ENCODE data around the gene MLN. TPM values are rescaled to one million over a fixed set of nuclear protein-coding genes. Genes with fewer than 3 reads are reported as not detected.
A peak's percentile ranks its signal among the peaks of the same experiment; 100 is the strongest.

The MLN gene
- total and polyA plus RNA-seq, 2 experiments from 2014 or later = 0.86 to 2.3 TPM

GRCh38 chr6:33758815-33759216 is 45.0 kb downstream of the MLN start:
- Histone ChIP-seq H3K36me3 (replicated peaks; ENCODE audit: insufficient read depth, low read depth) (no peaks in the 10 kb centered on the region), H2AFZ (no peak overlapping the region), H4K20me1 (ENCODE audit: insufficient read depth, poor library complexity, severe bottlenecking) (no peaks in the 10 kb centered on the region), H3K4me2 (no peak overlapping the region), H3K27me3 (no peaks in the 10 kb centered on the region), H3K4me3 (no peak overlapping the region), H3K9me3 (ENCODE audit: low read depth) (no peaks in the 10 kb centered on the region), H3K27ac (no peak overlapping the region), H3K4me1 (ENCODE audit: insufficient read depth) (peaks cover 16% of the 10 kb centered on the region), H3K9me2 (replicated peaks; ENCODE audit: insufficient read depth) (no peaks in the 10 kb centered on the region), H3K79me2 (no peaks in the 10 kb centered on the region)
- no peak for DNase-seq (ENCODE audit: low spot score)
- 35% methylated on average over 7 of the region's 7 CpGs for WGBS (ENCODE audit: low lambda C conversion rate, missing lambda C conversion rate)
- TF ChIP-seq EZH2 (IDR thresholded peaks at IDR 0.05; ENCODE audit: borderline replicate concordance) (no peak), CTCF (IDR thresholded peaks at IDR 0.05; ENCODE audit: poor library complexity) (no peak), EZH2phosphoT487 (IDR thresholded peaks at IDR 0.05; ENCODE audit: low read depth, severe bottlenecking, unreplicated experiment) (peak; percentile 49)

GRCh38 chr6:33757906-33758305 is 45.9 kb downstream of the MLN start:
- WGBS (ENCODE audit: low lambda C conversion rate, missing lambda C conversion rate) = 88% methylated on average over 10 of the region's 10 CpGs
- H3K9me2 ChIP-seq (replicated peaks; ENCODE audit: insufficient read depth) = no peaks in the 10 kb centered on the region
- H3K27ac ChIP-seq = no peak overlapping the region
- DNase-seq (ENCODE audit: low spot score) = no peak
- TF ChIP-seq EZH2phosphoT487 (IDR thresholded peaks at IDR 0.05; ENCODE audit: low read depth, severe bottlenecking, unreplicated experiment) (no peak), CTCF (IDR thresholded peaks at IDR 0.05; ENCODE audit: poor library complexity) (no peak), EZH2 (IDR thresholded peaks at IDR 0.05; ENCODE audit: borderline replicate concordance) (no peak)
- H4K20me1 ChIP-seq (ENCODE audit: insufficient read depth, poor library complexity, severe bottlenecking) = no peaks in the 10 kb centered on the region
- no peak overlapping the region for H3K4me3 ChIP-seq
- H2AFZ ChIP-seq = no peak overlapping the region
- peaks cover 16% of the 10 kb centered on the region for H3K4me1 ChIP-seq (ENCODE audit: insufficient read depth)
- no peaks in the 10 kb centered on the region for H3K27me3 ChIP-seq
- H3K9me3 ChIP-seq (ENCODE audit: low read depth) = no peaks in the 10 kb centered on the region
- H3K79me2 ChIP-seq = no peaks in the 10 kb centered on the region
- H3K36me3 ChIP-seq (replicated peaks; ENCODE audit: insufficient read depth, low read depth) = no peaks in the 10 kb centered on the region
- H3K4me2 ChIP-seq = no peak overlapping the region

GRCh38 chr6:33757113-33757512 is 46.7 kb downstream of the MLN start:
- no peaks in the 10 kb centered on the region for H3K27me3 ChIP-seq
- H3K9me3 ChIP-seq (ENCODE audit: low read depth) = no peaks in the 10 kb centered on the region
- H3K4me3 ChIP-seq = no peak overlapping the region
- DNase-seq (ENCODE audit: low spot score) = no peak
- no peak for TF ChIP-seq EZH2 (IDR thresholded peaks at IDR 0.05; ENCODE audit: borderline replicate concordance)
- no peak for TF ChIP-seq CTCF (IDR thresholded peaks at IDR 0.05; ENCODE audit: poor library complexity)
- no peak for TF ChIP-seq EZH2phosphoT487 (IDR thresholded peaks at IDR 0.05; ENCODE audit: low read depth, severe bottlenecking, unreplicated experiment)
- no peaks in the 10 kb centered on the region for H3K36me3 ChIP-seq (replicated peaks; ENCODE audit: insufficient read depth, low read depth)
- H3K4me1 ChIP-seq (ENCODE audit: insufficient read depth) = peaks cover 19% of the 10 kb centered on the region
- no peaks in the 10 kb centered on the region for H3K79me2 ChIP-seq
- 60% methylated on average over 3 of the region's 3 CpGs for WGBS (ENCODE audit: low lambda C conversion rate, missing lambda C conversion rate)
- no peaks in the 10 kb centered on the region for H3K9me2 ChIP-seq (replicated peaks; ENCODE audit: insufficient read depth)
- no peak overlapping the region for H2AFZ ChIP-seq
- no peaks in the 10 kb centered on the region for H4K20me1 ChIP-seq (ENCODE audit: insufficient read depth, poor library complexity, severe bottlenecking)
- no peak overlapping the region for H3K27ac ChIP-seq
- no peak overlapping the region for H3K4me2 ChIP-seq
